A673 (cell line): Measurements from ENCODE around the gene BLID. TPM values are rescaled to one million over a fixed set of nuclear protein-coding genes. Genes with fewer than 3 reads are reported as not detected.

Experiments
- Bru-seq: library from RNA; stranded (reverse); fragments of 400-500 nt; gene quantifications from one replicate; lab custom pipeline; 2021; lab: Mats Ljungman, UMichigan
- BruChase-seq, 2 experiments: library from RNA; stranded (reverse); fragments of 400-500 nt; gene quantifications; one replicate each; lab custom pipeline; 2021; lab: Mats Ljungman, UMichigan
- BruUV-seq: library from RNA; stranded (reverse); fragments of 400-500 nt; replicated peaks from 2 replicates; lab custom pipeline; 2021; lab: Mats Ljungman, UMichigan
- CTCF ChIA-PET: fragments of 300-600 bp; sonication (Branson Sonifier 250); formaldehyde crosslinking; loops from one replicate; lab custom pipeline; 2022; ENCODE audit warnings: antibody characterized with exemption; lab: Charles Lee
- POLR2A ChIA-PET: fragments of 300-600 bp; sonication (Branson Sonifier 250); formaldehyde crosslinking; loops from one replicate; lab custom pipeline; 2022; ENCODE audit warnings: antibody characterized with exemption; ENCODE audit not compliant: low non-redundant PET; lab: Charles Lee
- DNase-seq: peaks from one replicate; pipeline ENCODE4 v3.0.0-alpha.2; 2015; ENCODE audit warnings: low spot score
- H3K27ac ChIP-seq: fragments of 200-600 bp; sonication (generic); 2 replicates; pipeline ENCODE4 v1.5.1; 2016; ENCODE audit warnings: mixed run types, low read depth, mild to moderate bottlenecking, mixed read lengths, antibody characterized with exemption, low read length; ENCODE audit not compliant: poor library complexity, severe bottlenecking
- H3K27me3 ChIP-seq: fragments of 200-600 bp; sonication (generic); replicated peaks from 2 replicates; pipeline ENCODE4 v1.6.1; 2017; ENCODE audit warnings: mixed run types, low read depth, mild to moderate bottlenecking, mixed read lengths, antibody characterized with exemption, low read length; ENCODE audit not compliant: insufficient read depth, poor library complexity
- H3K36me3 ChIP-seq: fragments of 200-600 bp; sonication (generic); 2 replicates; pipeline ENCODE4 v1.6.1; 2016; ENCODE audit warnings: mixed run types, mild to moderate bottlenecking, mixed read lengths, antibody characterized with exemption, low read length; ENCODE audit not compliant: insufficient read depth, poor library complexity, severe bottlenecking
- H3K4me1 ChIP-seq: fragments of 200-600 bp; sonication (generic); 2 replicates; pipeline ENCODE4 v1.6.1; 2017; ENCODE audit warnings: mixed run types, mild to moderate bottlenecking, mixed read lengths, antibody characterized with exemption, low read length; ENCODE audit not compliant: insufficient read depth, poor library complexity, severe bottlenecking
- H3K4me3 ChIP-seq: fragments of 200-600 bp; sonication (generic); 2 replicates; pipeline ENCODE4 v1.5.1; 2016; ENCODE audit warnings: low read depth, mixed run types, mild to moderate bottlenecking, mixed read lengths, low read length; ENCODE audit not compliant: poor library complexity, severe bottlenecking
- H3K9me3 ChIP-seq: fragments of 200-600 bp; sonication (generic); 2 replicates; pipeline ENCODE4 v1.6.1; 2016; ENCODE audit warnings: mixed run types, low read depth, mild to moderate bottlenecking, mixed read lengths, antibody characterized with exemption, low read length; ENCODE audit not compliant: poor library complexity, severe bottlenecking
- CTCF ChIP-seq: fragments of 300-800, 200-600 bp; sonication (generic); conservative IDR thresholded peaks from 2 replicates; pipeline ENCODE4 v1.5.1; 2017; ENCODE audit warnings: low read depth, mild to moderate bottlenecking, antibody characterized with exemption, low read length, moderate library complexity, mixed read lengths
- EZH2 ChIP-seq: fragments of 200-600 bp; sonication (generic); IDR thresholded peaks from 2 replicates; pipeline ENCODE4 v1.6.1; 2017; ENCODE audit warnings: borderline replicate concordance, low read depth, mild to moderate bottlenecking, mixed read lengths, antibody characterized with exemption, low read length; ENCODE audit not compliant: poor library complexity, severe bottlenecking
- intact Hi-C: fragments of 100-400 bp; cut with micrococcal nuclease; formaldehyde crosslinking; loops from one replicate; pipeline ENCODE4 v1.10.0; 2022; ENCODE audit not compliant: unreplicated experiment
- long read RNA-seq: library from polyadenylated mRNA; stranded (forward); transcript quantifications from one replicate; pipeline ENCODE4 v2.0.0, GENCODE V29; 2022
- total RNA-seq: library from RNA; stranded (reverse); gene quantifications from 2 replicates; pipeline ENCODE4 v1.2.3, GENCODE V29; 2021

The BLID gene
- total RNA-seq (0.82 and 2.2 TPM in 2 replicates), Bru-seq, nascent RNA (percentile 83 among the genes with signal in this experiment), BruChase-seq, experiment 1, labeled RNA remaining after a 2-hour chase (percentile 57 among the genes with signal in this experiment), BruChase-seq, experiment 2, labeled RNA remaining after a 6-hour chase (percentile 56 among the genes with signal in this experiment)
- long read RNA-seq = 0 reads

GRCh38 chr11:122115524-122116379, at the start of gene BLID:
Gene BLID (minus strand): TSS chr11:122116215. CDS start chr11:122115922, 293 bp downstream.
- no TSS peak for BruUV-seq
- intact Hi-C loops = no loop called here
- DNase-seq = no peak

GRCh38 chr11:122163053-122163819, 47.2 kb upstream of the BLID start:
- H3K4me1 ChIP-seq = peaks cover 31% of the 10 kb centered on the region

More at GRCh38 chr11:122115524-122116379, at the start of gene BLID:
- no peak for TF ChIP-seq EZH2
- peak; percentile 70 for TF ChIP-seq CTCF
- no peak within 1 kb of the TSS for H3K27ac ChIP-seq
- no peaks in the 10 kb centered on the region for H3K36me3 ChIP-seq
- H3K4me3 ChIP-seq = no peak within 1 kb of the TSS
- H3K27me3 ChIP-seq = no peaks in the 10 kb centered on the region
- no peaks in the 10 kb centered on the region for H3K9me3 ChIP-seq
- ChIA-PET CTCF (interaction anchor here (0.7 kb wide), 1 partner anchor 87 kb away, joined by 5 read pairs; no protein-coding TSS in a partner anchor), POLR2A (interaction anchor here (1.0 kb wide), 1 partner anchor 15 kb away, joined by 3 read pairs; no protein-coding TSS in a partner anchor)
- peaks cover 5% of the 10 kb centered on the region for H3K4me1 ChIP-seq

More at GRCh38 chr11:122163053-122163819, 47.2 kb upstream of the BLID start:
- Histone ChIP-seq H3K27me3 (no peaks in the 10 kb centered on the region), H3K9me3 (no peaks in the 10 kb centered on the region), H3K27ac (no peak overlapping the region), H3K36me3 (no peaks in the 10 kb centered on the region), H3K4me3 (no peak overlapping the region)
- intact Hi-C loops = no loop called here
- DNase-seq = no peak
- TF ChIP-seq EZH2 (no peak), CTCF (no peak)
- POLR2A ChIA-PET = no interaction called here
- no TSS peak for BruUV-seq
- CTCF ChIA-PET = no interaction called here
